Measurements from ENCODE around the gene SLC9B1.

DNA sequence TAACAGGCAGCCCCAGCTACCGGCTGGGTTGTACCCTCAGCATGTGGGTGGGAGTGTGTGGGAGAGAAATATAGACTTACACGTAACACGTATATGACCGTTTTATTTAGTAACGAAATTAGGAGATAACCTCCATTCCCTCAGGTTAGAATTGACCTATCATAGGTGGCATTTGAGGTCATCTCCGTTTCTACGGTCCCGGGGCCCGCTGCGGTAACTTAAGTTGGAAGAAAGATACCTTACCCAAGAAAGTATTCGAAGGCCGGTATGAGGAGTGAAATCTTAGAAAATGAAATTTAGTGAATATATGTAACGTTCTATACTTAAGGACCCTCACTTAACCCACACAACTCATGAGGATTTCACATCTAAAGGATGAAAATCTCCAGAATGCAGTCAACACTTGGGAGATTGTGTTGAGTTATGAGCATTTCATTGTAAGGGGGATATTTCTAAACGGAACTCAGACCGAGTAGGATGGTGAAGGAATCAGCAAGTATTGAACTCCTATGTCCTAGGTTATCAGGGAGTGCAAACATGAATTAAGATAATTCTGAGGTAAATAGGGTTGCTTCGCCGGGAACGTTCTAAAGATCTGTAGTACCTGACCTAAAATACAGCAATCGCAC lies 149.8 kb downstream of the SLC9B1 start:
- TF ChIP-seq, protein P1, sequence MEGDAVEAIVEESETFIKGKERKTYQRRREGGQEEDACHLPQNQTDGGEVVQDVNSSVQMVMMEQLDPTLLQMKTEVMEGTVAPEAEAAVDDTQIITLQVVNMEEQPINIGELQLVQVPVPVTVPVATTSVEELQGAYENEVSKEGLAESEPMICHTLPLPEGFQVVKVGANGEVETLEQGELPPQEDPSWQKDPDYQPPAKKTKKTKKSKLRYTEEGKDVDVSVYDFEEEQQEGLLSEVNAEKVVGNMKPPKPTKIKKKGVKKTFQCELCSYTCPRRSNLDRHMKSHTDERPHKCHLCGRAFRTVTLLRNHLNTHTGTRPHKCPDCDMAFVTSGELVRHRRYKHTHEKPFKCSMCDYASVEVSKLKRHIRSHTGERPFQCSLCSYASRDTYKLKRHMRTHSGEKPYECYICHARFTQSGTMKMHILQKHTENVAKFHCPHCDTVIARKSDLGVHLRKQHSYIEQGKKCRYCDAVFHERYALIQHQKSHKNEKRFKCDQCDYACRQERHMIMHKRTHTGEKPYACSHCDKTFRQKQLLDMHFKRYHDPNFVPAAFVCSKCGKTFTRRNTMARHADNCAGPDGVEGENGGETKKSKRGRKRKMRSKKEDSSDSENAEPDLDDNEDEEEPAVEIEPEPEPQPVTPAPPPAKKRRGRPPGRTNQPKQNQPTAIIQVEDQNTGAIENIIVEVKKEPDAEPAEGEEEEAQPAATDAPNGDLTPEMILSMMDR (IDR thresholded peaks at IDR 0.05): no peak
- no peak for TF ChIP-seq SMC3 (IDR thresholded peaks at IDR 0.05; ENCODE audit: low read depth, low read length)
- no peak for TF ChIP-seq TCF12 (IDR thresholded peaks at IDR 0.05)
- TF ChIP-seq USF2 (IDR thresholded peaks at IDR 0.05; ENCODE audit: borderline replicate concordance, low read depth, low read length): no peak
- TF ChIP-seq, protein P2, sequence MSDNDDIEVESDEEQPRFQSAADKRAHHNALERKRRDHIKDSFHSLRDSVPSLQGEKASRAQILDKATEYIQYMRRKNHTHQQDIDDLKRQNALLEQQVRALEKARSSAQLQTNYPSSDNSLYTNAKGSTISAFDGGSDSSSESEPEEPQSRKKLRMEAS (IDR thresholded peaks at IDR 0.05; ENCODE audit: low read depth): no peak
- no peak for TF ChIP-seq RFX5 (IDR thresholded peaks at IDR 0.05; ENCODE audit: low read length)
- no peak for TF ChIP-seq RAD21 (IDR thresholded peaks at IDR 0.05; ENCODE audit: low read length)
- TF ChIP-seq TAF1 (IDR thresholded peaks at IDR 0.05; ENCODE audit: borderline replicate concordance, low read depth, low read length): no peak
- no peak for TF ChIP-seq REST (IDR thresholded peaks at IDR 0.05; ENCODE audit: low read depth, low read length)
